ENCODE results near the gene SLC12A7. TPM values are rescaled to one million over a fixed set of nuclear protein-coding genes. Genes with fewer than 3 reads are reported as not detected.

Gene SLC12A7
- polyA plus RNA-seq, 1 donor (not counting 4 experiments of a cell fraction or from before 2014, with no cell fraction given): 1.5 TPM

DNA sequence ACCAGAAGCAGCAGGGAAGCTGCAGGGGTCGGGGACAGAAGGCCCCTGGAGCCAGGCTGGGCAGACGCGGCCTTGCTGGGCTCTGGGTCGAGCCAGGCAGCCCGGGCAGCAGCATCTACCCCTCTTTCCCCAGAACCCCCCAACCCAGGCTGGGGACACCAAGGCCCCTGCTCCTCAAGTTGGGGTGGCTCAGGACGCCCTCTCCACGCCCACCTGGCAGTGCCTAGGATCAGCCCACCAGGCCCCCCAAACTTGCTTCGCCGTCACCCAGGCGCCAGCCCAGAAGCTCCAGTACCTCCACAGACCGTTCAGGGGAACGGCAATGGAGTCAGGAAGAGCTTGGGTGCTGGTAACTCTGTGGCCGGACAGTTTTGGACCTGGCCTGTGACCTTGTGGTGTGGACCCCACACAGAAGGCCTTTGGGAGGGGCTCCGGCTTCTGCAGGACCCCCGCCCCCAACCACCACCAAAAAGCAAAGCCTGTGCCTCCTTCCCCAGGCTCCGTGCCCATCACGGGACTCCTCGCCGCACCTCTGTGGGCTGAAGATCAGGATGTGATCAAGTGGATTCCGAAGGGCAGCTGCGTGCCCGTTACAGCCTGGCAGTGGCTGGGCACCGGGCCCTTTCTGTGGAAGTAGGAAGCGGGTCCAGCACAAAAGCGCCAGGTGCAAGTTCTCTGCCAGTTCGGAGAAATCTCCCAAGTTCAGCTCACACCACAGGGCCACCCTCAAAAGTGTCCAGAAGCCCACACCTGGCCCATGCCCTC lies 2.1 kb downstream of the SLC12A7 start:
- H3K9ac ChIP-seq (ENCODE audit: control insufficient read depth, extremely low read depth, insufficient read depth, low read length): no peak overlapping the region
- TF ChIP-seq EZH2 (IDR thresholded peaks at IDR 0.05; ENCODE audit: low read length): no peak
- TF ChIP-seq, protein P1, sequence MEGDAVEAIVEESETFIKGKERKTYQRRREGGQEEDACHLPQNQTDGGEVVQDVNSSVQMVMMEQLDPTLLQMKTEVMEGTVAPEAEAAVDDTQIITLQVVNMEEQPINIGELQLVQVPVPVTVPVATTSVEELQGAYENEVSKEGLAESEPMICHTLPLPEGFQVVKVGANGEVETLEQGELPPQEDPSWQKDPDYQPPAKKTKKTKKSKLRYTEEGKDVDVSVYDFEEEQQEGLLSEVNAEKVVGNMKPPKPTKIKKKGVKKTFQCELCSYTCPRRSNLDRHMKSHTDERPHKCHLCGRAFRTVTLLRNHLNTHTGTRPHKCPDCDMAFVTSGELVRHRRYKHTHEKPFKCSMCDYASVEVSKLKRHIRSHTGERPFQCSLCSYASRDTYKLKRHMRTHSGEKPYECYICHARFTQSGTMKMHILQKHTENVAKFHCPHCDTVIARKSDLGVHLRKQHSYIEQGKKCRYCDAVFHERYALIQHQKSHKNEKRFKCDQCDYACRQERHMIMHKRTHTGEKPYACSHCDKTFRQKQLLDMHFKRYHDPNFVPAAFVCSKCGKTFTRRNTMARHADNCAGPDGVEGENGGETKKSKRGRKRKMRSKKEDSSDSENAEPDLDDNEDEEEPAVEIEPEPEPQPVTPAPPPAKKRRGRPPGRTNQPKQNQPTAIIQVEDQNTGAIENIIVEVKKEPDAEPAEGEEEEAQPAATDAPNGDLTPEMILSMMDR (optimal IDR thresholded peaks at IDR 0.05 in 1 of 3, IDR thresholded peaks at IDR 0.05 in 1 of 3, conservative IDR thresholded peaks at IDR 0.05 in 1 of 3; ENCODE audit: extremely low read depth in 1 of 3, insufficient read depth in 2 of 3, low read length in 3 of 3): no peak
- no peaks in the 10 kb centered on the region for H3K36me3 ChIP-seq (ENCODE audit: control insufficient read depth in 2 of 2, extremely low read depth in 1 of 2, insufficient read depth in 2 of 2, low read length in 2 of 2)
- H3K4me3 ChIP-seq (ENCODE audit: control insufficient read depth in 2 of 3, extremely low read depth in 1 of 3, insufficient read depth in 2 of 3, low read depth in 1 of 3, low read length in 3 of 3): no peak overlapping the region
- no peak overlapping the region for H2AFZ ChIP-seq (ENCODE audit: control insufficient read depth, low read length)
- no peaks in the 10 kb centered on the region for H3K9me1 ChIP-seq (ENCODE audit: control insufficient read depth, extremely low read depth, insufficient read depth, low read length)
- no peak for DNase-seq (ENCODE audit: low read depth, low spot score)
- no peaks in the 10 kb centered on the region for H3K79me2 ChIP-seq (ENCODE audit: control insufficient read depth, insufficient read depth, low read length)
- H3K4me1 ChIP-seq (ENCODE audit: control insufficient read depth, extremely low read depth, insufficient read depth, low read length): no peaks in the 10 kb centered on the region
- dilution Hi-C loops (cut with MboI; ENCODE audit: extremely low pct_ligation_motif_present, low sequenced_read_pairs): no loop called here
- H3K27me3 ChIP-seq (ENCODE audit: control insufficient read depth, extremely low read depth, insufficient read depth, low read length): peaks cover 14% of the 10 kb centered on the region
- H4K20me1 ChIP-seq (ENCODE audit: control insufficient read depth, extremely low read depth, insufficient read depth, low read length): no peaks in the 10 kb centered on the region
- H3K9me3 ChIP-seq (ENCODE audit: control insufficient read depth, low read depth, low read length): no peaks in the 10 kb centered on the region
- no peak for FAIRE-seq
- no peak overlapping the region for H3K4me2 ChIP-seq (ENCODE audit: control insufficient read depth, extremely low read depth, insufficient read depth, low read depth, low read length)
- no peak overlapping the region for H3K27ac ChIP-seq (ENCODE audit: control insufficient read depth, insufficient read depth, low read length)

DNA sequence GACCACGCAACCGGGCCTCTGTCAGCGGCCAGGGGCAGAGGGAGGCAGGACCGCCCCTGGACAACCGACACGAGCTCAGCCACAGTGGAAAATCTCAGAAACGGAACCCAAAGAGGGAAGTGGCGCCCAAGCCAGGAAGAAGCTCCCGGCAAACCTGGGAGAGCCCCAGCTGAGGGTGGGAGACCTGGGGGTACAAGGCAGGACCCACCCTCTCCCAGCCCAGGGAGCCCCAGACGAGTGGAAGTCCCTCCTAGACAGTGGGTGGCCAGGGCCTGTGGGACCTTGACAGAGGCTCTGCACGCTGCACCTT lies 3.0 kb downstream of the SLC12A7 start:
- Histone ChIP-seq H3K9me3 (ENCODE audit: control insufficient read depth, low read depth, low read length) (no peaks in the 10 kb centered on the region), H3K9me1 (ENCODE audit: control insufficient read depth, extremely low read depth, insufficient read depth, low read length) (no peaks in the 10 kb centered on the region), H3K4me2 (ENCODE audit: control insufficient read depth, extremely low read depth, insufficient read depth, low read depth, low read length) (no peak overlapping the region), H3K79me2 (ENCODE audit: control insufficient read depth, insufficient read depth, low read length) (no peaks in the 10 kb centered on the region), H3K4me3 (ENCODE audit: control insufficient read depth in 2 of 3, extremely low read depth in 1 of 3, insufficient read depth in 2 of 3, low read depth in 1 of 3, low read length in 3 of 3) (no peak overlapping the region), H3K27me3 (ENCODE audit: control insufficient read depth, extremely low read depth, insufficient read depth, low read length) (peaks cover 19% of the 10 kb centered on the region), H3K9ac (ENCODE audit: control insufficient read depth, extremely low read depth, insufficient read depth, low read length) (no peak overlapping the region), H3K27ac (ENCODE audit: control insufficient read depth, insufficient read depth, low read length) (no peak overlapping the region), H2AFZ (ENCODE audit: control insufficient read depth, low read length) (no peak overlapping the region), H4K20me1 (ENCODE audit: control insufficient read depth, extremely low read depth, insufficient read depth, low read length) (no peaks in the 10 kb centered on the region), H3K36me3 (ENCODE audit: control insufficient read depth in 2 of 2, extremely low read depth in 1 of 2, insufficient read depth in 2 of 2, low read length in 2 of 2) (no peaks in the 10 kb centered on the region), H3K4me1 (ENCODE audit: control insufficient read depth, extremely low read depth, insufficient read depth, low read length) (no peaks in the 10 kb centered on the region)
- no peak for FAIRE-seq
- dilution Hi-C loops (cut with MboI; ENCODE audit: extremely low pct_ligation_motif_present, low sequenced_read_pairs): no loop called here
- DNase-seq (ENCODE audit: low read depth, low spot score): no peak
- no peak for TF ChIP-seq EZH2 (IDR thresholded peaks at IDR 0.05; ENCODE audit: low read length)
- TF ChIP-seq, protein P1 (optimal IDR thresholded peaks at IDR 0.05 in 1 of 3, IDR thresholded peaks at IDR 0.05 in 1 of 3, conservative IDR thresholded peaks at IDR 0.05 in 1 of 3; ENCODE audit: extremely low read depth in 1 of 3, insufficient read depth in 2 of 3, low read length in 3 of 3): no peak

Data from keratinocyte (primary cell).